Gastrocnemius medialis (tissue), 4 donors: Measurements from ENCODE around the gene SEC14L3. TPM values are rescaled to one million over a fixed set of nuclear protein-coding genes. Genes with fewer than 3 reads are reported as not detected.

Experiments
- ATAC-seq, 2 donors: fragments of 150-250 bp; one replicate each; pipeline ENCODE4 v1.9.1; 2016
- DNase-seq, 2 donors: peaks; one replicate each; pipeline ENCODE4 v3.0.0-alpha.2; 2019
- H3K27ac ChIP-seq, 4 donors: fragments of 200-600 bp; sonication (generic); 1 replicate in 1 of 4; 2 replicates in 3 of 4; pipeline ENCODE4 v1.5.1; 2016 to 2018; ENCODE audit warnings: mild to moderate bottlenecking in 2 of 4, moderate library complexity in 1 of 4
- H3K27me3 ChIP-seq, 3 donors: fragments of 200-600 bp; sonication (generic) in 2 of 3; 1 replicate in 1 of 3; 2 replicates in 2 of 3; pipeline versions ENCODE4 v1.5.1 to v1.6.0; 2016 to 2019; ENCODE audit warnings: mild to moderate bottlenecking in 1 of 3, moderate library complexity in 1 of 3
- H3K36me3 ChIP-seq, 2 donors: fragments of 200-600 bp; sonication (generic) in 1 of 2; one replicate each; pipeline ENCODE4 v1.5.1; 2017 to 2018
- H3K4me1 ChIP-seq, 2 donors: fragments of 200-600 bp; sonication (generic) in 1 of 2; one replicate each; pipeline ENCODE4 v1.5.1; 2016 to 2017; ENCODE audit warnings: mild to moderate bottlenecking in 2 of 2
- H3K4me3 ChIP-seq, 4 donors: fragments of 200-600 bp; sonication (generic) in 3 of 4; 1 replicate in 1 of 4; 2 replicates in 3 of 4; pipeline ENCODE4 v1.5.1; 2016 to 2019; ENCODE audit warnings: mild to moderate bottlenecking in 2 of 4
- H3K9me3 ChIP-seq, 3 donors: fragments of 200-600 bp; sonication (generic) in 2 of 3; 1 replicate in 1 of 3; 2 replicates in 2 of 3; pipeline ENCODE4 v1.5.1; 2016 to 2019
- CTCF ChIP-seq, 5 experiments: fragments of 450-650 bp in 3 of 5; fragments of 200-600 bp in 2 of 5; sonication (generic) in 2 of 5; IDR thresholded peaks in 4 of 5; conservative IDR thresholded peaks in 1 of 5; 1 replicate in 4 of 5; 2 replicates in 1 of 5; pipeline ENCODE4 v1.5.1; 2016 to 2019; ENCODE audit warnings: antibody characterized with exemption in 5 of 5, mild to moderate bottlenecking in 3 of 5, moderate library complexity in 3 of 5
- POLR2A ChIP-seq, 2 donors: fragments of 450-650 bp; IDR thresholded peaks; one replicate each; pipeline ENCODE4 v1.6.1; 2017; ENCODE audit warnings: antibody characterized with exemption in 2 of 2, mild to moderate bottlenecking in 2 of 2, moderate library complexity in 2 of 2
- in situ Hi-C, 4 donors: fragments of 200-750 bp; cut with MboI; loops; one replicate each; pipeline versions ENCODE4 v1.15.0 to v1.8.0; 2017; ENCODE audit warnings: low sequenced_read_pairs in 4 of 4
- intact Hi-C: fragments of 100-400 bp; cut with DNase I; formaldehyde crosslinking; loops from one replicate; pipeline ENCODE4 v1.15.1; 2023; ENCODE audit warnings: low total_unique reads
- total RNA-seq, 4 donors: library from RNA; depleted of rRNA; stranded (reverse); fragments of >200 nt; gene quantifications; one replicate each; pipeline versions ENCODE4 v1.1.0 to v1.2.3, GENCODE V29; 2016

Gene SEC14L3
- total RNA-seq, 4 donors from 2014 or later: not detected

GRCh38 chr22:30514252-30514651 lies 42.4 kb upstream of the SEC14L3 start:
- Histone ChIP-seq H3K4me1 (no peaks in the 10 kb centered on the region), H3K9me3 (no peaks in the 10 kb centered on the region), H3K4me3 (no peak overlapping the region), H3K36me3 (no peaks in the 10 kb centered on the region), H3K27me3 (no peaks in the 10 kb centered on the region), H3K27ac (no peak overlapping the region)
- DNase-seq (no peak), ATAC-seq (no peak)
- intact Hi-C loops (no loop called here), in situ Hi-C loops (no loop called here)
- TF ChIP-seq CTCF (IDR thresholded peaks at IDR 0.05 in 4 of 5, conservative IDR thresholded peaks at IDR 0.05 in 1 of 5) (no peak), POLR2A (IDR thresholded peaks at IDR 0.05) (no peak)

GRCh38 chr22:30513462-30513861 lies 41.6 kb upstream of the SEC14L3 start:
- no peak overlapping the region for H3K27ac ChIP-seq
- peaks cover 0 to under 1% (median 0%) of the 10 kb centered on the region in 3 donors for H3K27me3 ChIP-seq
- no peaks in the 10 kb centered on the region for H3K4me1 ChIP-seq
- ATAC-seq (no peak), DNase-seq (no peak)
- H3K4me3 ChIP-seq: no peak overlapping the region
- TF ChIP-seq POLR2A (IDR thresholded peaks at IDR 0.05): no peak
- no peak for TF ChIP-seq CTCF (IDR thresholded peaks at IDR 0.05 in 4 of 5, conservative IDR thresholded peaks at IDR 0.05 in 1 of 5)
- H3K36me3 ChIP-seq: no peaks in the 10 kb centered on the region
- H3K9me3 ChIP-seq: no peaks in the 10 kb centered on the region
- intact Hi-C loops (no loop called here), in situ Hi-C loops (no loop called here)

GRCh38 chr22:30511911-30512310 lies 40.1 kb upstream of the SEC14L3 start:
- Histone ChIP-seq H3K9me3 (no peaks in the 10 kb centered on the region), H3K4me3 (no peak overlapping the region), H3K4me1 (no peaks in the 10 kb centered on the region), H3K27me3 (peaks cover 8 to 9% (median 8%) of the 10 kb centered on the region in 3 donors), H3K36me3 (no peaks in the 10 kb centered on the region), H3K27ac (no peak overlapping the region)
- in situ Hi-C loops: no loop called here
- DNase-seq (no peak), ATAC-seq (no peak)
- TF ChIP-seq CTCF (IDR thresholded peaks at IDR 0.05 in 4 of 5, conservative IDR thresholded peaks at IDR 0.05 in 1 of 5) (no peak), POLR2A (IDR thresholded peaks at IDR 0.05) (no peak)
- intact Hi-C loops: no loop called here

- no peaks in the 10 kb centered on the region for H3K9me3 ChIP-seq
- no peaks in the 10 kb centered on the region for H3K36me3 ChIP-seq
- H3K27me3 ChIP-seq: peaks cover 15 to 17% (median 16%) of the 10 kb centered on the region in 3 donors
- H3K4me1 ChIP-seq: no peaks in the 10 kb centered on the region
- DNase-seq: no peak
- no peak overlapping the region for H3K4me3 ChIP-seq
- H3K27ac ChIP-seq: no peak overlapping the region
- no peak for ATAC-seq
- TF ChIP-seq POLR2A (IDR thresholded peaks at IDR 0.05) (no peak), CTCF (IDR thresholded peaks at IDR 0.05 in 4 of 5, conservative IDR thresholded peaks at IDR 0.05 in 1 of 5) (no peak)
- intact Hi-C loops: no loop called here
- in situ Hi-C loops: no loop called here
These were observed 39.3 kb upstream of the SEC14L3 start for GRCh38 chr22:30511109-30511508.

- DNase-seq (no peak), ATAC-seq (no peak)
- Histone ChIP-seq H3K36me3 (no peaks in the 10 kb centered on the region), H3K4me1 (no peaks in the 10 kb centered on the region), H3K27me3 (peaks cover 39 to 43% (median 40%) of the 10 kb centered on the region in 3 donors), H3K4me3 (no peak overlapping the region), H3K9me3 (no peaks in the 10 kb centered on the region), H3K27ac (no peak overlapping the region)
- intact Hi-C loops: no loop called here
- in situ Hi-C loops: no loop called here
- TF ChIP-seq CTCF (IDR thresholded peaks at IDR 0.05 in 4 of 5, conservative IDR thresholded peaks at IDR 0.05 in 1 of 5): no peak
- TF ChIP-seq POLR2A (IDR thresholded peaks at IDR 0.05): no peak
These were observed 36.4 kb upstream of the SEC14L3 start for GRCh38 chr22:30508216-30508615.
